Adrenal gland (tissue), 5 donors: ENCODE measurements around the gene DPH1.

ENCODE experiments used
- POLR2A ChIP-seq, 2 donors: fragments of 450-650 bp; IDR thresholded peaks; one replicate each; pipeline ENCODE4 v1.6.1; 2017; ENCODE audit warnings: antibody characterized with exemption in 2 of 2, mild to moderate bottlenecking in 2 of 2, moderate library complexity in 1 of 2
- TF ChIP-seq, protein P1 (sequence below), 6 experiments: fragments of 450-650 bp in 4 of 6; fragments of 200-600 bp in 2 of 6; sonication (generic) in 1 of 6; IDR thresholded peaks; 1 replicate in 5 of 6; 2 replicates in 1 of 6; pipeline versions ENCODE4 v1.5.1 to v1.8.0; 2016 to 2021; ENCODE audit warnings: antibody characterized with exemption in 6 of 6, mild to moderate bottlenecking in 2 of 6, moderate library complexity in 1 of 6
- donor health status: DM: no; HTN: no; CAD: no.

GRCh38 chr17:2023256-2023655, 6.7 kb upstream of the DPH1 start:
- TF ChIP-seq, protein P1, sequence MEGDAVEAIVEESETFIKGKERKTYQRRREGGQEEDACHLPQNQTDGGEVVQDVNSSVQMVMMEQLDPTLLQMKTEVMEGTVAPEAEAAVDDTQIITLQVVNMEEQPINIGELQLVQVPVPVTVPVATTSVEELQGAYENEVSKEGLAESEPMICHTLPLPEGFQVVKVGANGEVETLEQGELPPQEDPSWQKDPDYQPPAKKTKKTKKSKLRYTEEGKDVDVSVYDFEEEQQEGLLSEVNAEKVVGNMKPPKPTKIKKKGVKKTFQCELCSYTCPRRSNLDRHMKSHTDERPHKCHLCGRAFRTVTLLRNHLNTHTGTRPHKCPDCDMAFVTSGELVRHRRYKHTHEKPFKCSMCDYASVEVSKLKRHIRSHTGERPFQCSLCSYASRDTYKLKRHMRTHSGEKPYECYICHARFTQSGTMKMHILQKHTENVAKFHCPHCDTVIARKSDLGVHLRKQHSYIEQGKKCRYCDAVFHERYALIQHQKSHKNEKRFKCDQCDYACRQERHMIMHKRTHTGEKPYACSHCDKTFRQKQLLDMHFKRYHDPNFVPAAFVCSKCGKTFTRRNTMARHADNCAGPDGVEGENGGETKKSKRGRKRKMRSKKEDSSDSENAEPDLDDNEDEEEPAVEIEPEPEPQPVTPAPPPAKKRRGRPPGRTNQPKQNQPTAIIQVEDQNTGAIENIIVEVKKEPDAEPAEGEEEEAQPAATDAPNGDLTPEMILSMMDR (IDR thresholded peaks at IDR 0.05), result no peak
- no peak for TF ChIP-seq POLR2A (IDR thresholded peaks at IDR 0.05)
